Right forelimb (tissue), 1 donor: ENCODE measurements around the gene RGS7.
"Not testable (repeated sequence)": the region's sequence is repeated elsewhere in the genome, so short reads cannot be mapped to it uniquely, and the experiment has no call there.

ENCODE experiments used
- DNase-seq: peaks from one replicate; pipeline ENCODE4 v3.0.0-alpha.2; 2018

Gene RGS7

DNA sequence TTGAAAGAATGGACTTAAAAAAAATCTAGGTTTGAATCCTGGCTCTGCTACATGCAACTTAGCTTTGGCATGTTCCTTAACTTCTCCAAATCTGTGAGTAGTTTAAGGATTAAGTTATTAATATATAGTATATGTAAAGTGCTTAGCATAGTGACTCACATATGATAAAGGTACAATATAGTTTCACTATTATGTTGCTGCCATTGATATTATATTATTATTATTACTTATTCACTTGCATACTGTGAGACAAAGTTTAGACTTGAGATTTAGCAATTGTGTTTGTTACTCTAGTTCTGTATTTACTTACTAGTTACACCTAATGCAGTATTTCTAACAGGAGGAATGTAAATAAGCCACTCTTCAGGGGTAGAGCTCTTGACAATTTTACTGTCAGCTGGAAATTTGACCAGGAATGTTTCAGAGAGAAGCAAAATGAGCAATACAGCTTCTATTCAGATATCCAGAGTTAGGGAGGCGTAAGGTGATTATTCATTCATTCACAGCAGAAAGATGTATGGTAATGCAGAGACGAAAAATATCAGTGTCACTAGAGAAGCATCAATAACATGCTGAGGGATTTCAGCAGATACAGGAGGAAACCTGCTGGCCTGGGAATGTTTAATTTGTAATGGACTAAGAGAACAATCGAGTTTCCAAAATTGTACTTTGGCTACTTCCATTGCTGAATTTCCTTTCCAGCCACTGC lies 25.5 kb downstream of the RGS7 start:
- DNase-seq = no peak

DNA sequence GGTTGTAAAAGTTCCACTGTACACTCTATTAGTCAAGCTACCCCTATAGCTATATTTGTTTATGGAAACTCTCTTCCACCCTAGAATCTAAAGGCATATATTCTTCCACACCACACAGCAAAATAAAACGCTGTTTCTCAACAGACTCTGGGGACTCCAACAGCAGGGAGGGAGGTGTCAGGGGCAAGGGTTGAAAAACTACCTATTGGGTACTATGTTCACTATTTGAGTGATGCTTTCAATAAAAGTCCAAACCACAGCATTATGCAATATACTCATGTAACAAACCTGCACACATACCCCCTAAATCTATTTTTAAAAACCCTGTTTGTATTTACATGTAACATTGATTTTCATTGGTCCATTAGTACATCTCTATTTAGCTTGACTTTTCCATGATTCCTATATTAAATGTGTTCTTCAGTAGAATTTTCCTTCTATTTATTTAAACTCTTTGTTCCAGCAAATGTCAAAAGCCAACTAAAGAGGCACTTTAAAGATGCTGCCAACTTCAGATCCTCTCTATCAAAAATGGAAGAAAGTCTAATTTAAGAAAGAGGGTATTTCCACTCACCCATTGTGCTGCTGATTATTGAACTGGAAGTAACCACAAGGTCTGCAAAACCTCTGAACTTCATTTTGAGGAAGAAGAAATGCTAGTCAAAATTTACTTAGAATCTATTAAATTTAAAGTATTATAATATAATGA lies 26.2 kb downstream of the RGS7 start:
- no peak for DNase-seq

DNA sequence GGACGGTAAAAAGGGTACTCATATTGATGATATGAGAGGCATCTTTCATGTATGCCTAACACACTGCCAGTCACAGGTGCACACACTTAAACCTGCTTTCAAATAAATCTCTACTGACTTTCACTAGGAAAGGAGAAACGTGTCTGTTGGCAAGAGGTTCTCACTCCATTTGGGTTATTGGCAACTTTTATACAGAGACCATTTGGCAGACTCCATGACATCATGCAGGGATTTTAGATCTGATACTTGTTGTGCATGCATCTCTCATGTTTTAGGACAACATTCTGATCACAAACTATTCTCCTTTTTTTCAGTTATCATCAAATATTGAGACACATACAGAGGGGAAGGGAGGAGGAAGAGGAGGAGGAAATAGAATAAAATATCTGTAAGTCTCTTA lies 31.5 kb downstream of the RGS7 start:
- DNase-seq = no peak

DNA sequence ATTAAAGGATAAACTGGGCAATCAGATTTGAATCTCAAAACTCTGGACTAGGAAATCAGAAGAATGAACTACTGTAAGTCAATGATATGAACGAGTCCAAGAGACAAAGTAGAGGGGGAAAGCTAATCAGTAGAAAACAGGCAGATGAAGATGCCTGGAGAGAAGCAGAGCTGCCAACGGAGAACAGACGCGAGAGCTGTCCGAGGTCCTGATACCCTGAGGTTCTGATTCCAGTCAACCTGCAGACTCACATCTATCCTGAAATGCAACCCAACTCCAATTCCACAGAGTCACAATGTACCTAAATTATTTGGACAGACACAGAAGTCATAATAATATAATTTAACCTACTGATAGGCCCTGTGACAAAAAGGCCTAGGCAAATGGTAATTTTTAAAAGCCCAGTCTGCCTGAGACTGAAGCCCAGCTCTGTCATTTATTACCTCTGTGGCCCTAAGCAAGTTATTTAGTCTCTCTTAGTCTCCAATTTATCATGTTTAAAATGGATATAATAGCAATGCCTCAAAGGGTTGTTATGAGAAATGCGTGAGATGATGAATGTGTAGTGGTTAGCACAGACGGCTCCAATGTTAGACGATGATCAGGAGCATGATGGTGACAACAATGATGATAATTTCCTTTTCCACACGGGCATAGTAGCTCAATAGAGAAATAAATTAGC lies 33.4 kb downstream of the RGS7 start:
- DNase-seq = peak; percentile 60

DNA sequence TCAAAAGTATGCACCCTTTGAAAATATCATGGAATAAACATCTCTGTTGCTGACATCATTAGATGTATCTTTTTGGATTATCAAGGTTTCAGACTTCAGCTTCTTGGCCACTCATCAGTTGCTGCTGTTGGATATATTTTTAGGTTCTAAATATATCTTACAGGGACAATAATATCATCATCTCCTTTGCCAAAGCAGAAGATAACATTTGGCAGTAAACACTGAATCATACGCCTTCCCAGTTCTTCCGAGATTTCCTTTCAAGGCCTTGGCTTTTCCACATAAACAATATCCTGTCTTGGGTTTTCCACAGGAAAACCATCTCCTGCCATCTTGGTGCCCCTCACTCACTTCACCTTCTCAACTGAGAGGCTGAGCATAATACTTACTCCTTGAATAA lies 39.3 kb downstream of the RGS7 start:
- DNase-seq = no peak

DNA sequence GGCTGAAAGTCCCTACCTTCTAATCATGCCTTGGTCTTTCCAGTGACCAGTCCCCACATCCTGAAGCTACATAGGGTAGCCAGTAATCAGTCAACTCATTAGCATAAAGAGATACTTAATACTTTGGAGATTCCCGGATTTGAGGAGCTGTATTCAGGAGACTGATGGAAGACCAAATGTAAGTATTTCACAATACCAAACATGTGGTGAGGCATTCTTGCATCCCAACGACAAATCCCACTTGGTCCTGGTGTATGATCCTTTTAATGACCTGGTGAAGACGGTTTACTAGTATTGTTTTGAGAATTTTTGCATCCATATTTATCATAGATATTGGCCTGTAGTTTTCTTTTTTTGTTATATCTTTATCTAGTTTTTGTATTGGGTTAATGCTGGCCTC lies 40.6 kb downstream of the RGS7 start:
- no peak for DNase-seq

DNA sequence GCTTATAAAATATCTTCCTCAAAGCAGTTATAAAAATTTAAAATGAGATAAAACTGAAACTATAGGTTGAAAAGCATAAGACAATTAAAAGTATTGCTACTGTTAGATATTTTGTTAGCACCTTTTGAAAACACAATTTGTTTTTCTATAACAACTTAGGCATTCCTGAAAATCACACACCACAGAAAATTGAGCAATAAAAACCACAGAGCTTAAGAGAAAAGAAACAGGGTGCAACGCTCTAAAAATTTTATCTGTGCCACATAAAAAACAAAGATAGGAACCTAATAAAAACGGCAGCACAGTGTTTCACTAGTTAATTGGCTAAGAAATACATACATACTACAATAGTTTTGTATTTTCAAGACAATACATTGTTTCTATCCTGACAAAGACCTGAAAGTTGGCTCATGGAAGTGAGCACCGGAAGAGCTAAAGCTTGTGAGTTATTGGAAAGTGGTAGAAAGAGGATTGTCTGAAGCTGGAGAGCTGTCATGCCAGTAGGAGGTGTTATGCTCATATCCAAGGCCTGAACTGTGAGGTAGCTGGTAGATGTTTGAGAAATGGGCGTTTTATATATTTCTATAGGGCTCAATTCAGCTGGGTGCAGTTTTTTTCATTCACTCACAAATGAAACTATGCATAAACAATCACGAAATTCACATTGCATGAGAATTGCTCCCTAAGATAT lies 45.8 kb downstream of the RGS7 start:
- no peak for DNase-seq

DNA sequence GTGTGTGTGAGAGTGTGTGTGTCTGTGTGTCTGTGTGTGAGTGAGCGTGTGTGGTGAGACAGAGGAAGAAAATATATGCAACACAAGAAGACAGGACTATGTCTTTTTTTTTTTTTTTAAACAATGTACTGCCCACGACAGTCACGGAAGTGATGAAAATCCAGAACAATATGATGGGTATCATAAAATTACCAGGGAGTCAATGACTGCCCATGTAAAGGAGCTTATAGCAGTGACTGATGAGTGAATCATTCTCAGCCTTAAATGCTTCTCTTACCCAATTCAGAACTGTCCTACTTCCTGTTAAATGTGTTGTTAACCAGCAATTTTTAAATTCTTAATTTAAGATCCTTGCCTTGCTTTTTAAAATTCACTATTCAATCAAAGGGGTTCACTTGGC lies 46.6 kb downstream of the RGS7 start:
- no peak for DNase-seq

DNA sequence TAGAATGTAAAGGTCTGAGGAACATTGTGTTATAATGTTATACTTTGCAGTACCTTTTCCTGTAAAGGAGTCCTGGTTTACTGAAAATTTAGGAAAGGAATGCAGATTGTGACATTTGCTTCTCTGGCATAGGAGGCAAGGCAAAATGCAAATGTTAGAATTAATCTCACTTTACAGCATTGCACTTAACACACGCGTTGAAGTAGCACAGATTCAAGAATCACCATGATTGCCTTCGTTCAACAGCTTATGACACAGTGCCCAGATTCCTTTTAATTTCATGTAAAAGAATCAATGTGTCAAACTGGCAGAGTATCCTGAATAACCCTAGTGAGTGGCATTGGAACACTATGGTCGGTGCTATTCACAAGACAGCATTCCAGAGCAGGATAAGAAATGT lies 47.4 kb downstream of the RGS7 start:
- DNase-seq = no peak

DNA sequence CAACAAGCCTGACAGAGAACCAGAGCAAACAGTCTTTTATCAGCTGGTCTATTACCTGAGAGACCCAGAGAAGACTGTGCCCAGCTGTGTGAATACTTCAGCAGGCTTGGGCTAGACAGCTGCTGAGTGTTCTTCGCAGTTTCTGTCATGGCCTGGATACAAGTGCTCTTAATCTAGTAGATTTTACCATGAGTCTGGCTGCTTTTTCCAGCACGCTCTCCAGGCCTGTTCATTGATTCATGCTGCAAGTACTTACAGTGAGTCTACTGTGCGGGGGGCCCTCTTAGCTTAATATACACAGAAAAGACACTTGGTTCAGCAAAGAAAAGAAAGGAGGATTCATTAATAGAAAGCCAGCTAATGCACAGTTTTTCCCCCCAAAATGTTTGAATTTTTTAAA lies 48.5 kb downstream of the RGS7 start:
- DNase-seq = no peak

DNA sequence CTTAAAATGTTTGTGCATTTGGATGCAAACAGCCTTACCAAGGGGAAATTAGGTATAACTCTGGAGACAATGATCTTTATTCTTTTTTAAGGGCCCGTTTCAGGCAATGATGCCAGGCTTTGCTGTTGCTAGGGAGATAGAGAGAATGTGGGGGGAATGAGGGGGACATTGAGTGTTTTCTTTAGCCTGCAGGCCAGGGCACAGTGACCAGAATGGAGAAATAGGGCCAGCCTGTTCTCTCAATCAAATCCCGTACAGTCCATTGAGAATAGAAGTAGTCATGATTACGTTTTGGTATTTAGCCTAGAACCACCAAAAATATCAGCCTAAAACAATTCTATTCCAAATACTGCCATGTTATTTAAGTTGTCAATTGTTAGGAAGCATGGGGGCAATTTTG lies 49.0 kb downstream of the RGS7 start:
- no peak for DNase-seq

DNA sequence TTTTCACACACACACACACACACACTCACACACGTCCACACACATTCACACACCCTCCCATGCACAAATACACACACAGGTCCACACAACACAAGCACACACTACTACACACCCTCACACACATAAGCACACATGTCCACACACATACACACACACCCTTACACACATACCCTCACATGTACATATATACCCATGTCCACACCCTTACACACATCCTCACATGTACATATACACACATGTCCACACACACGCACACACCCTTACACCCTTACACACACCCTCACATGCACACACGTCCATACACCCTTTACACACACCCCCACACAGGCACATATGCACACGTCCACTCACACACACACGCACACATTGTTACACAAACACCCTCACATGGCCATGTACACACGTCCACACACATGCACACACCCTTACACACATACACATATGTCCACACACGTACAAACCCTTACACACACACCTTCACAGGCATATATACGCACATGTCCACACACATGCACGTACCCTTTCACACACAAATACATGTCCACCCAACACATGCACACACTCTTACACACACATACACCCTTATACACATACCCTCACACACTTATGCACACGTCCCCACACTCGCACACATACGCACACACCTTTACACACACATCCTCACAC lies 50.7 kb downstream of the RGS7 start:
- DNase-seq = no peak

DNA sequence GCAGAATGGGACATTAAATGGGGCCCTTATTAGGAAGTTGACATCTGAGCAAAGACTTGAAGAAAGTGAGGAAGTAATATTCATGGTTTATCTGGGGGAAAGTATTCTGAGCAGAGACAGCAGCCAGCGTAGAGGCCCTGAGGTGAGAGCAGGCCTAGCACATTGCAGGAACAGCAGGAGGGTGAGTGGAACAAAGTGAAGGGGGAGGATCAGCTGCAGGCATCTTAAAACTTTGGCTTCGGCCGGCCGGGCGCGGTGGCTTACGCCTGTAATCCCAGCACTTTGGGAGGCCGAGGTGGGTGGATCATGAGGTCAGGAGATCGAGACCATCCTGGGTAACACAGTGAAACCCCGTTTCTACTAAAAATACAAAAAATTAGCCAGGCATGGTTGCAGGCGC lies 55.0 kb downstream of the RGS7 start:
- DNase-seq = not testable (repeated sequence)

DNA sequence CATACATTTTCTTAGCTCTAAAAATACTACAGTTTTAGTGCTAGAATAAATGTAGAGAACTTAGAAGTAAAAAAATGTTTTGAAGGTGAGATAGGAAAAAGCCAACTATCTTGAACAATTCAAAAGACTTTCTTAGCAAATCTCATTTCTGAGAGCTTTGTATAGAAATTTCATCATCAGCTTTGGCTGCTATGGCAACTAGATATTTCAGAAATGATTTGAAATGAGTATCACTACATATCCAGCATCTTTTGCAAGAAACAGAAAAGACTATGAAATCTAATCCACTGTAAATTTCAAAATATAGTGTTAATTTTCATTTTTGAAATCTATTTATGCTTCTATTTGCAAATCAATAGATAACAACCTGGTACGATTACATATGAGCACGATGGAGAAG lies 57.7 kb downstream of the RGS7 start:
- no peak for DNase-seq

DNA sequence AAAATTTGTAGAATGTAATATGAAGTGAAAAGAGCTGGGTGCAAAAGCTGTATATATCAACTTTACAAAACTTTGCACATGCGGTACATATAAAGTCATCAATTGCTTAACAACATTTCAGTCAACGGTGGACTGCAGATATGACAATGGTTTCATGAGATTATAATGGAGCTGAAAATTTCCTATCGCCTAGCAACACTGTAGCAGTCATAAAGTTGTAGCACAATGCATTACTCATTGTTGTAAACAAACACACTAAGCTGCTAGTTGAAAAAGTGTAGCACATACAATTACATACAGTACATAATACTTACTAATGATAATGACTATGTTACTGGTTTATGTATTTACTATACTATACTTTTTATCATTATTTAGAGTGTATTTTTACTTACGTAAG lies 64.0 kb downstream of the RGS7 start:
- no peak for DNase-seq

DNA sequence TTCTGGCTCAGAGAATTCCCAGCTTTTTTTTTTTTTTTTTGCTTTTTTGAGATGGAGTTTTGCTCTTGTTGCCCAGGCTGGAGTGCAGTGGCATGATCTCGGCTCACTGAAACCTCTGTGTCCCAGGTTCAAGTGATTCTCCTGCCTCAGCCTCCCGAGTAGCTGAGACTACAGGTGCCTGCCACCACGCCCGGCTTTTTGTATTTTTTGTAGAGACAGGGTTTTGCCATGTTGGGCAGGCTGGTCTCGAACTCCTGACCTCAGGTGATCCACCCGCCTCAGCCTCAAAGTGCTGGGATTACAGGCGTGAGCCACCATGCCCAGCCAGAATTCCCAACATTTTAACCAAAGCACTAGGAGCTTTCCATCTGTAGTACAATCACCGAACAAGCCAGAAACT lies 65.5 kb downstream of the RGS7 start:
- not testable (repeated sequence) for DNase-seq

DNA sequence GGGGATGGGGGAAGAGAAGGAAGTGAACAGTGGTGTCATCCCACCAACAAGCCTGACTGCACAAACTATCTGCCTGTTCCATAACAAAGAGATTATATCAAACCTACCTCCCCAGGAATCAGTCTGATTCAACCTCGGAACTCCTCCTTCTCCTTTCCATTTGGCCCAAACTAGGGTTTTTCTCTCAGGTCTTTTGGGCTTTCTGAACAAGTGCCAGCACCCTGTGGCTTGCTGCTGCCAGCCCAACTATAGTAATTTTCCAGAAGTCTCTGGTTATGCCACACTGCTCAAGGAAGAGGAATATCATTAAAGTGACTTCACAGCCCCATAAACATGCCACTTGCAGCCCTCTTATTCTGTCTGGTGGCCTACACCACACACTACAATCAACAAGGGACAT lies 70.5 kb downstream of the RGS7 start:
- DNase-seq = no peak

DNA sequence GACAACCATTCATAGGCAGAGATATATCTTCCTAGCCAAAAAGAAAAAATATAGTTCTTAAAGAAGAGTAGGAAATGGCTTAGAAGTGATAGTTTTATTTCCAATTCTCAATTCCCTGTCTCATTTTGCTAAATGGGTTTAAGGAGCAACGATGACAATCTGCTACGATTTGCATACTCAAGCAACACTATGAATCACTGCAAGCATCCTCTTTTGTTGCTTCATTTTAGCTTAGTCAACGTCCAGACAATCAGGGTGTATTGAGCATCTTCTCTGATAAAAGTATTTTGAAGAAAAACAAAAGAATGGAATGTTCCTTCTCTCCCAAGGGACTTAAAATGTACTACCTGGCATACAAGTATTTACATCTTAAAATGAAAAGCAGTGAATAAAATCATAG lies 80.6 kb downstream of the RGS7 start:
- no peak for DNase-seq

DNA sequence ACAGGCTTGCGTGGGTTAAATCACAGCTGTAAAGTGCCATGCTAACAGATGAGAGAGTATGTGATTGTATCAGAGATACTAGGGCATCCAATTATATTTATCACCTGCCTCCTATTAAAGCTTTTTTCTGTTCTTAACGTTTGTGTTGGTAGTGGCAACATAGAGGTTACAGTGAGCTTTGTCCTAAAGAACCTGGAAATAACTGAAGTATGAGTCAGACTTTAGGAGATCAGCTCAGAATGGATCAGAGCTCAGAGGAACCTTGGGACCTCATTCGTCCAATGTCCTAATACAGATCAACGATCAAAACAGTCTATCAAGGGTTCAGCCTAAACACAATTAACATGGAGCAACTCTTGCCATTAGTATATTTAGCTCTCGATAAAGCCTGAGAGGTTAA lies 81.0 kb downstream of the RGS7 start:
- DNase-seq = no peak

DNA sequence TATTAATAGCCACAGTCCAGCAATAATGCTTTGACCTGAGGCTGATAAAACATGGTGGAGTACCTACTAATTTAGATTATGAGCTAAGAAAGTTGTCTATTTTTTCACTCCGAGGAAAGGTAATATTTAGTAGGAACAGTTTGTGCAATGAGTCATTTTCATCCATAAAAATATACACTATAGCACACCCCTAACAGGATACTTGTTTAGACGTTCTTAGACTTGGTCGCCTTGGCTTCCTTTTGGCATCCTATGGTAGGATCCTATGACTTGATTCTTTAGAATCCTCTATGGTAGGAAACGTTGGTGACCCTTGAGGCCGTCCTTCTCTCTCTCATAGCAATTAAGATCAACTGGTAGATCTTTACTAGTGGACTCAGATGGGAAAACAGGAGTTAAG lies 81.8 kb downstream of the RGS7 start:
- no peak for DNase-seq

DNA sequence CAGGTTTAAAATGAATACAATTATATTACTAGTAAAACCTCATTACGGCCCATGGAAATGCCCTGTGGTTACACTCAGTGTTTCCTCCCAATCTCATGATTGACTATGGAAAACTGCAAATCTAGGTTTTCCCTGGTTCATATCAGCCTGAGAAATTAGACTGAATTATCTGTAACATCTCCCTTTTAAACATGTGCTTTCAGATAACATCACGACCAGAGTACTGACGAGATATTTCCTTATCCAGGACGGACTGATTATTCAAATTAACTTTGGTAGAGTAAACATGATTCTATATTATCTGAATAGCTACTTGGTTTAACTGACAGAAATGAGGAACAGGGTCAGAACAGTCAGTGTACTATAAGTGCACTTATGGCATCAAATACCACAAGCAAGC lies 82.3 kb downstream of the RGS7 start:
- DNase-seq = no peak

DNA sequence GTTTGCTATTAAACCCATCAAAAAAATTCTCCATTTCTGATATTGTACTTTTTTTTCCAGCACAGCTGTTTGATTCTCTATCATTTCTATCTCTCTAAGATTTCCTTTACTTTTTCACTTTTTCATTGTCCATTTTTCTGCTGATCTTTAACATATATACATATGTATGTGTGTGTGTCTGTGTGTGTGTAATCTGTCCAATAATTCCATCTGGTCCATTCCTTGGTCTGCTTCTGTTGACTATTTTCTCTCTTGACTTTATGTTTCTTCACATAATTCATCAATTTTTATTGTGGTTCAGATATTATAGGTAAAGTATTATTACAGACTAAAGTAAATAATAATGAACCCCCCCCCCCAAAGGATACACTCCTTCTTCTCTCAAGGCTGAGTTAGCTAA lies 84.2 kb downstream of the RGS7 start:
- no peak for DNase-seq

DNA sequence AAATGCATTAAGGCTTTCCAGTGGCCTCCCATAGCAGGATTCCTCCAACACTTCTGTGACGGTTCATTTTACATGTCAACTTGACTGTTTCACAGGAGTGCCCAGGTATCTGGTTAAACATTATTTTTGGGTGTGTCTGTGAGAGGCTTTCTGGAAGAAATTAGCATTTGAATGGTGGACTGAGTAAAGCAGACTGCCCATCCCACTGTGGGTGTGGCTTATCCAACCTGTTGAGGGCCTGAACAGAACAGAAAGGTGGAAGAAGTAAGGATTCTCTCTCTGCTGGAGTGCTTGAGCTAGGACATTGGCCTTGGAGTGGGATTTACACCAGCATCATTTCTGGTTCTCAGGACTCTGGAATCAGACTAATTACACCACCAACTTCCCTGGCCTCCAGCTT lies 85.6 kb downstream of the RGS7 start:
- no peak for DNase-seq
